Neuronal stem cell (in vitro differentiated cells): ENCODE data around the gene VSIG8.
A peak's percentile ranks its signal among the peaks of the same experiment; 100 is the strongest.

Experiments used
- DNase-seq: peaks from one replicate; pipeline ENCODE4 v3.0.0-alpha.2; 2013; ENCODE audit warnings: low spot score
- H2AFZ ChIP-seq: one replicate; pipeline ENCODE4 v1.6.1; 2013; ENCODE audit warnings: mild to moderate bottlenecking, low read length, inconsistent platforms
- H2AK5ac ChIP-seq: 2 replicates; pipeline ENCODE4 v1.6.1; 2013; ENCODE audit warnings: low read depth, mild to moderate bottlenecking, inconsistent platforms, low read length, moderate library complexity, mixed read lengths
- H2BK120ac ChIP-seq: 2 replicates; pipeline ENCODE4 v1.6.1; 2013; ENCODE audit warnings: low read depth, mild to moderate bottlenecking, inconsistent platforms, low read length, moderate library complexity, mixed read lengths
- H2BK12ac ChIP-seq: one replicate; pipeline ENCODE4 v1.6.1; 2013; ENCODE audit warnings: low read length, inconsistent platforms
- H2BK15ac ChIP-seq: 2 replicates; pipeline ENCODE4 v1.6.1; 2013; ENCODE audit warnings: mild to moderate bottlenecking, low read length, inconsistent platforms, mixed read lengths
- H2BK5ac ChIP-seq: one replicate; pipeline ENCODE4 v1.6.1; 2013; ENCODE audit warnings: inconsistent platforms, mild to moderate bottlenecking, low read length, moderate library complexity
- H3K14ac ChIP-seq: one replicate; pipeline ENCODE4 v1.6.1; 2013; ENCODE audit warnings: low read length, inconsistent platforms
- H3K18ac ChIP-seq: 2 replicates; pipeline ENCODE4 v1.6.1; 2013; ENCODE audit warnings: low read length, inconsistent platforms
- H3K23ac ChIP-seq: 2 replicates; pipeline ENCODE4 v1.6.1; 2013; ENCODE audit warnings: low read depth, mild to moderate bottlenecking, mixed read lengths, low read length, inconsistent platforms; ENCODE audit not compliant: poor library complexity
- H3K27ac ChIP-seq: replicated peaks from 3 replicates; pipeline ENCODE4 v1.5.1; 2013; ENCODE audit warnings: low read length, inconsistent platforms
- H3K27me3 ChIP-seq, 3 experiments: 2 replicates each; pipeline ENCODE4 v1.6.1; 2013; ENCODE audit warnings: low read length in 3 of 3, mild to moderate bottlenecking in 2 of 3, inconsistent platforms in 1 of 3, low read depth in 1 of 3, mixed read lengths in 1 of 3, moderate library complexity in 1 of 3; ENCODE audit not compliant: control insufficient read depth in 3 of 3, insufficient read depth in 3 of 3
- H3K36me3 ChIP-seq, 2 donors: replicated peaks in 1 of 2; 2 replicates each; pipeline ENCODE4 v1.6.1; 2013; ENCODE audit warnings: low read length in 2 of 2; ENCODE audit not compliant: control insufficient read depth in 2 of 2, insufficient read depth in 2 of 2
- H3K4ac ChIP-seq: 2 replicates; pipeline ENCODE4 v1.6.1; 2013; ENCODE audit warnings: inconsistent platforms, mild to moderate bottlenecking, low read length, moderate library complexity
- H3K4me1 ChIP-seq, 2 donors: 1 replicate in 1 of 2; 2 replicates in 1 of 2; pipeline ENCODE4 v1.6.1; 2013; ENCODE audit warnings: low read length in 2 of 2, low read depth in 1 of 2; ENCODE audit not compliant: control insufficient read depth in 2 of 2, insufficient read depth in 1 of 2
- H3K4me2 ChIP-seq: one replicate; pipeline ENCODE4 v1.6.1; 2013; ENCODE audit warnings: mild to moderate bottlenecking, low read length, inconsistent platforms; ENCODE audit not compliant: insufficient read depth, poor library complexity, severe bottlenecking
- H3K4me3 ChIP-seq, 2 donors: 2 replicates each; pipeline ENCODE4 v1.5.1; 2013; ENCODE audit warnings: low read length in 2 of 2, mild to moderate bottlenecking in 2 of 2, inconsistent platforms in 1 of 2, moderate library complexity in 1 of 2
- H3K79me1 ChIP-seq: one replicate; pipeline ENCODE4 v1.6.1; 2013; ENCODE audit warnings: low read depth, mild to moderate bottlenecking, inconsistent platforms, low read length, moderate library complexity
- H3K9ac ChIP-seq: one replicate; pipeline ENCODE4 v1.6.1; 2013; ENCODE audit warnings: mild to moderate bottlenecking, low read depth, low read length, inconsistent platforms; ENCODE audit not compliant: poor library complexity
- H3K9me3 ChIP-seq, 2 donors: replicated peaks in 1 of 2; 2 replicates each; pipeline versions ENCODE3 to v1.6.1; 2013; ENCODE audit warnings: low read length in 2 of 2, mild to moderate bottlenecking in 2 of 2, inconsistent platforms in 1 of 2, low read depth in 1 of 2, mixed read lengths in 1 of 2, moderate library complexity in 1 of 2; ENCODE audit not compliant: control insufficient read depth in 2 of 2, insufficient read depth in 1 of 2
- H4K8ac ChIP-seq: one replicate; pipeline ENCODE4 v1.6.1; 2013; ENCODE audit warnings: low read depth, mild to moderate bottlenecking, inconsistent platforms, low read length, moderate library complexity
- H4K91ac ChIP-seq: one replicate; pipeline ENCODE4 v1.6.1; 2013; ENCODE audit warnings: low read length, low read depth, mild to moderate bottlenecking, inconsistent platforms; ENCODE audit not compliant: poor library complexity
- WGBS, 2 donors: extraction: QIAGEN DNeasy Blood & Tissue Kit; methylation state at CpG; one replicate each; pipeline ENCODE4 v1.1.7; 2013; ENCODE audit warnings: missing lambda C conversion rate in 2 of 2, mixed read lengths in 1 of 2; ENCODE audit not compliant: insufficient read length in 2 of 2, insufficient replicate concordance in 1 of 2; ENCODE audit errors: extremely low coverage in 2 of 2; 5-methylcytosine and 5-hydroxymethylcytosine counted together

The VSIG8 gene

GRCh38 chr1:159866066-159866465 lies 3.6 kb upstream of the VSIG8 start:
- H3K9ac ChIP-seq: no peak overlapping the region
- H3K4me3 ChIP-seq: no peak overlapping the region
- H3K14ac ChIP-seq: no peak overlapping the region
- H3K4me2 ChIP-seq: no peak overlapping the region
- no peak overlapping the region for H2AFZ ChIP-seq
- WGBS, 2 donors: no CpG with 5 or more reads among the region's 1 CpG
- H3K9me3 ChIP-seq: no peaks in the 10 kb centered on the region
- no peak overlapping the region for H2AK5ac ChIP-seq
- peaks cover 0 to 56% (median 0%) of the 10 kb centered on the region in 3 experiments for H3K27me3 ChIP-seq
- no peak overlapping the region for H2BK5ac ChIP-seq
- H3K27ac ChIP-seq: no peak overlapping the region
- H3K4ac ChIP-seq: no peak overlapping the region
- DNase-seq: no peak
- no peak overlapping the region for H4K8ac ChIP-seq
- no peak overlapping the region for H2BK12ac ChIP-seq
- H3K18ac ChIP-seq: no peak overlapping the region
- no peaks in the 10 kb centered on the region for H3K79me1 ChIP-seq
- H4K91ac ChIP-seq: no peak overlapping the region
- H2BK120ac ChIP-seq: no peak overlapping the region
- no peaks in the 10 kb centered on the region for H3K36me3 ChIP-seq
- H3K4me1 ChIP-seq: peaks cover 0 to 3% of the 10 kb centered on the region in 2 donors
- H3K23ac ChIP-seq: no peak overlapping the region
- H2BK15ac ChIP-seq: no peak overlapping the region

- Histone ChIP-seq H3K79me1 (no peaks in the 10 kb centered on the region), H4K8ac (no peak overlapping the region), H2BK12ac (no peak overlapping the region), H2AFZ (no peak overlapping the region), H2BK15ac (no peak overlapping the region), H3K27me3 (peaks cover 0 to 58% (median 2%) of the 10 kb centered on the region in 3 experiments), H2BK5ac (no peak overlapping the region), H3K23ac (no peak overlapping the region), H3K36me3 (no peaks in the 10 kb centered on the region), H3K9me3 (no peaks in the 10 kb centered on the region), H3K4me1 (peaks cover 0 to 3% of the 10 kb centered on the region in 2 donors), H3K27ac (no peak overlapping the region), H3K18ac (no peak overlapping the region), H2BK120ac (no peak overlapping the region), H3K4me3 (no peak overlapping the region), H3K9ac (no peak overlapping the region), H4K91ac (no peak overlapping the region), H3K14ac (no peak overlapping the region), H2AK5ac (no peak overlapping the region), H3K4ac (no peak overlapping the region), H3K4me2 (no peak overlapping the region)
- no CpG with 5 or more reads among the region's 2 CpGs for WGBS, 2 donors
- DNase-seq: no peak
Observed at GRCh38 chr1:159864262-159864661, 1.8 kb upstream of the VSIG8 start.

- no peak for DNase-seq
- Histone ChIP-seq H2BK12ac (no peak overlapping the region), H3K4me3 (peak overlapping the region in 1 of 2 donors; percentile 5), H3K9ac (no peak overlapping the region), H2BK120ac (no peak overlapping the region), H3K9me3 (no peaks in the 10 kb centered on the region), H2AK5ac (peak overlapping the region; percentile 11), H3K79me1 (no peaks in the 10 kb centered on the region), H2BK5ac (no peak overlapping the region), H3K14ac (peak overlapping the region; percentile 85), H3K4ac (no peak overlapping the region), H3K36me3 (no peaks in the 10 kb centered on the region), H2AFZ (no peak overlapping the region), H2BK15ac (no peak overlapping the region), H3K27ac (no peak overlapping the region), H4K91ac (no peak overlapping the region), H3K4me2 (no peak overlapping the region), H4K8ac (no peak overlapping the region), H3K23ac (no peak overlapping the region), H3K4me1 (no peaks in the 10 kb centered on the region), H3K27me3 (peaks cover 0 to 56% (median 5%) of the 10 kb centered on the region in 3 experiments), H3K18ac (no peak overlapping the region)
- no CpG with 5 or more reads among the region's 5 CpGs for WGBS, 2 donors
Observed at GRCh38 chr1:159862031-159862430, 426 bp downstream of the VSIG8 start.

- H3K4ac ChIP-seq: no peak overlapping the region
- H3K4me1 ChIP-seq: no peaks in the 10 kb centered on the region
- peak overlapping the region; percentile 12 for H2AK5ac ChIP-seq
- no peak overlapping the region for H4K91ac ChIP-seq
- no peak overlapping the region for H3K23ac ChIP-seq
- no peak overlapping the region for H2BK120ac ChIP-seq
- no peaks in the 10 kb centered on the region for H3K36me3 ChIP-seq
- no peak overlapping the region for H2BK12ac ChIP-seq
- no peak overlapping the region for H3K4me3 ChIP-seq
- no CpG with 5 or more reads among the region's 8 CpGs for WGBS, 2 donors
- no peak overlapping the region for H3K27ac ChIP-seq
- H3K27me3 ChIP-seq: peaks cover 0 to 59% (median 11%) of the 10 kb centered on the region in 3 experiments
- no peak overlapping the region for H2AFZ ChIP-seq
- H2BK15ac ChIP-seq: no peak overlapping the region
- H3K9ac ChIP-seq: no peak overlapping the region
- no peaks in the 10 kb centered on the region for H3K79me1 ChIP-seq
- no peak for DNase-seq
- H3K4me2 ChIP-seq: no peak overlapping the region
- no peak overlapping the region for H2BK5ac ChIP-seq
- H3K9me3 ChIP-seq: no peaks in the 10 kb centered on the region
- H4K8ac ChIP-seq: no peak overlapping the region
- no peak overlapping the region for H3K18ac ChIP-seq
- no peak overlapping the region for H3K14ac ChIP-seq
Observed at GRCh38 chr1:159861218-159861617, 1.2 kb downstream of the VSIG8 start.
